HG03135 (cell line): ENCODE results near the gene DSCAML1.

Experiments used
- ATAC-seq: cut with Tn5 transposase; IDR thresholded peaks from one replicate; pipeline ENCODE4 v1.9.1; 2021; ENCODE audit warnings: mild to moderate bottlenecking, moderate library complexity; ENCODE audit not compliant: unreplicated experiment

The DSCAML1 gene

DNA sequence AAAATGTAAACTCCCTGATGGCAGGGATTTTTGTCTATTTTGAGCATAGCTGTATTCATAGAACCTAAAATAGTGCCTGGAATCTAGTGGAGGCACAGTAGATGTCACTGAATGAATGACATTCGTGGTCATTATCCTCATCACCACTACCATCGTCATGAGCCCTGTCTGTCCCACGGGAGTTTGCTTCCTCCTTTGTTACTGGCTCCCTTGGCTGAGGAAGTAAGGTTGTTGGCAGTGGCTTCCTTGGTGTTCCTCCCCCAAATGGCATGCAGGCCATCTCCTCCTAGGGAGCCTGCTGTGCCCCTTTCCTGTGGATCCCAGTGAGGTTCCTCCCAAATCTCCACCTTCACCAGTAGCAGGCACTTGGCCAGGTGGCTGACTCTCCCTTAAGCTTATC, 286.4 kb downstream of the DSCAML1 start:
- ATAC-seq, result no peak

DNA sequence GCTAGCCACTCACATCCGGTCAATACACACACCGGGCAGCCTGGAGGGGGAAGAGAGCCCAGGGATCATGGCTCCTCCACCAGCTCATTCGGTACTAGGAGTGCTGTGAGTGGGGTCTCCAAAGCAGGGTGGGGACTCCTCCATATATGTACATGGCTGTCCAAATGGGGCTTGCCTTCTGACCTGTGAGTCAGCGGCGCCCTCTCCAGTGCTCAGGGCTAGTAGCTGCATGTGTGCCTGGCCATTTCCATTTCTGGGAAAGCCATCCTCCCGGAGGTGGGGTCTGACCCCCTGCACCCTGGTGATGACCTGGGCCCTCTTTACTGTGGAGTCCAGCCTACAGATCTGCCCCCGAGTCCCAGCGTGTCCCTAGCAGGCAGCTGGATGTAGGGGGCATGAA, 287.5 kb downstream of the DSCAML1 start:
- ATAC-seq, result no peak

DNA sequence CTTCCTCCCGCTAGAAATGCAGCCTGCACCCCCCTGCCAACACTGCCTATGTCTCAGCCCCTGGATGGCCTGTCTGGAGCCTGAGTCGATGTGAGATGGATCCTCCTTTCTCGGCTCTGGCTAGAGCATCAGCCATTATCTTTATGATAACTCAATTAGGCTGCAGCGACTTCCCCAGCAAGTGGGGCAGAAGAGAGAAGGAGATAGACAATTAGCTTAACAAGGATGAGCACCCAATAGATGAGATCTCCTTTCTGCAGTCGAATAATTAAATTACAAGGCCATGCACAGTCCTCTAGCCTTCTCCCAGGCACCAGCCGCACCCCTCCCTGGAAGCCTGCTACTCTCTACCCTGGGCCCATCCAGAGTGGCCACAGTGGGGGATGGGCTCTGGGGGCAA, 290.0 kb downstream of the DSCAML1 start:
- no peak for ATAC-seq

DNA sequence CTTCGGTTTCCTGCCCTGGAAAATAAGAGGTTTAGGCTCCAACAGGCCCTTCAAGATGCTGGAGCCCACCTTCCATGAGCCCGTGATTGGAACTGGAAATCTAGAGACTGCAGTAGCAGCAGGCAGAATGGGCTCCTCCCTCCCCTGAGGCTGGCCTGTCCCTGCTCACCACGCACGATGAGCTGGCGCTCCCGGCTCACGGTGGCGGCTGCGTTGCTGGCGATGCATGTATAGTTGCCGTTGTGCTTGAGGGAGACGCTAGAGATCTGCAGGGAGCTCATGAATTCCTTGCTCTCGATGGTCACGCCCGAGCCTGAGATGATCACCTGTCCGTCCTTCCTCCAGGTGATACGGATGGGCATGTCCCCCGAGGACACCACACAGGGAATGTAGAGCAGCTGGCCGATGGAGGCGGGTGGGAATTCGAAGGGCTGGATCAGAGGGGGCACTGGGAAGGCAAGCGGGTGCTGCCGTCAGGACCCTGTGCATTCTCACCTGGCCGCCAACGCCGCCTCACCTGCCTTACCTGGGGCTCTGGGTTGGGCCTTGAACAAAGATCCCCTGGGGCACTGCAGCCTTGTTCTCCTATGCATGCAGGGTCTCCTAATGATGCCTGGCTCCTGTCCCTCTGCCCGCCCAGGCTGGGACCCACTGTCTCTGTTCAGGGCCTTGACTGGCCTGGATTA, 291.6 kb downstream of the DSCAML1 start:
- no peak for ATAC-seq

DNA sequence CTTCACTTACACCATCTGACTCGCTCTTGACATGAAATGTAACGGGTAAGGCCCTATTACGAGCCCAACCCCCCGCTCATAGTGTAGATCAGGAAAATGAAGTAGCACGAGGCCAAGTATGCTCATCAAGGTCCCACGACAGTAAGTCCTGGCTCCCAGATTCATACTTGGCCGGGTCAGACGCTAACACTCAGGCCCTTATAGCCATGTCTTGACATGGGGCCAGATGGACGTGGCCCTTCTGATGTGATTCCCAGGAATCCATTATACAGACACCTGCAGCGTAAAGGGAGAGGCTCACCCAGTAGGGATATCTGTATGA, 294.3 kb downstream of the DSCAML1 start:
- no peak for ATAC-seq

DNA sequence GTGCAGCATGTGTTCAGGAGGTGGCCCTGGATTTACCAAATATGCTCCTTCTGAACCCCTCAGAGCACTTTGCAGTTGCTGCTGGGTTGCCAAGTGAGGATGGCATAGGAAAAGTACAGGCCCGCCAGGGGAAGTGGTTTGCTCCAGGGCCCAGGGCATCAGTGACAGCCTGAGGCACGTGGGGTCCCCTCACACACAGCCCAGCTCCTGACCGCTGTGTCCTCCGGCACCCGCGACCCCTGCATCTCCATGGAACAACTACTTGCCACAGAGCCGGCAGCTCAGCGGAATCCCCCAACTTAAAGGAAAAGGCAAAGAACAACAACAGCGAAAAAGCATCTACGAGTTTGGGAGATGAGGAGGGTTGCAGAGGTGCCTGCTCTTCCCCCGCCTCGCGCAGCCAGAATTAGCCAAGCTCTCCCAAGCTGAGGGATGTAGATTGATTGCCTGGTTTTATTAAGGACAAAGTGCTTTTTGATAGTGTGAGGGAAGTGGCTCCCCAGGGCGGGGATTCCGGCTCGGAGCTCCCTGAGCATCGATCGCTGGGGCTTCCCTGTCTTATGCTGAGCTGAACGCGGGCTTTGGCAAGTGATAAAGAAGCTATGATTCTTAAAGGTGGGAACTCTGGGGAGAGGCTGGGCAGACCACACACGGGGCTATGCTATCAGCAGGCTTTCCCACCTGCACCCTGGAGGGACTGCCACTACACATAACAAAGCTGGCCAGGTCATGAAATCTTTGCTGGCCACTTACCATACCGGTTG, 294.8 kb downstream of the DSCAML1 start:
- no peak for ATAC-seq

DNA sequence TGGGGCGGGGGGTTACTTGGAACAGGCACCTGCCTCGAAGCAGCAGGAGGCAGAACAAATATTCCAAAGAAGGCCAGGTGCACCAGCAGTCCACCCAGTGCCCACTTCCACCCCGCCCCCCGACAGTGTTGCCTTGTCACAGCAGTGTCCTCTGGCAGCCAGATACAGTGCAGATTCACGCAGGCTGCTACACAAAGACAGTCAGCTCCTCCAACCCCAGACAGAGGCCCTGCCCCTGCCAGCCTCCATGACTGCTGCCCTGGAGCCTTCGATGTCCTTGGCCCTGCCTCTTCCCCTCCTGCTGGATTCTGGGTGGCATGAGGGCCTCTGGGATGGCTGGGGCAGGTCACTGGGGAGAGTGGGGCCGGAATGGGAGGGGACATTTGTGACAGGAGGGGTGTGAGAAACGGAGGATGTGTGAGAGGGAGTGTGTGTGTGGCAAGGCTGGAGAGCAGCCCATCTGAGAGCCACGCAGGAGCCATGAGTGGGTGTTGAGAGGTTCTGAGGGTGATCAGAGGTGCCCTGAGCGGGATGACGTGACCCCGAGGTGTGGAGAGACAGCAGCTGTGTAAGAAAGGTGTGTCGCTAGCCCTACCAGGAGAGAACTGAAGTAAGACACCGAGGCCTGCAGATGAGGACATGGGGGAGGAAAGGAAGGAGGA, 295.6 kb downstream of the DSCAML1 start:
- ATAC-seq, result no peak

DNA sequence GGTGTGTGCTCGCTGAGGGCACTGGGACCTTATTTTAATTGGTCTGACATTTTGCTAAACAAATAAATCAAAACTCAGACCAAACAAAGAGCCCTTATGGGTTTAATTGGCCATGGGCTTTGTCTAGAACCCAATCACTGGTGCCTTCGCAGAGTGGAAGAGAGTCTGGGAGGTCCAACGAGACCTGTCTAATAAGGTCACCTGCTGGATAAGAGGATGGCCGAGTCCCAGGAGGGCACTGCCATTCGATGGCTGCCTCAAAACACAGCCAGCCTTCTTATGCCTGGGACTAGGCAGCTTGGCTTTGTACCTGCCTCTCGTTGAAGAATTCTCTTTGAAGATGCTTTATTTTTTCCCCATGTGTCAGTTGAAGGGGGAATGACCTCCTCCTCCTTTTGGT, 298.2 kb downstream of the DSCAML1 start:
- no peak for ATAC-seq

DNA sequence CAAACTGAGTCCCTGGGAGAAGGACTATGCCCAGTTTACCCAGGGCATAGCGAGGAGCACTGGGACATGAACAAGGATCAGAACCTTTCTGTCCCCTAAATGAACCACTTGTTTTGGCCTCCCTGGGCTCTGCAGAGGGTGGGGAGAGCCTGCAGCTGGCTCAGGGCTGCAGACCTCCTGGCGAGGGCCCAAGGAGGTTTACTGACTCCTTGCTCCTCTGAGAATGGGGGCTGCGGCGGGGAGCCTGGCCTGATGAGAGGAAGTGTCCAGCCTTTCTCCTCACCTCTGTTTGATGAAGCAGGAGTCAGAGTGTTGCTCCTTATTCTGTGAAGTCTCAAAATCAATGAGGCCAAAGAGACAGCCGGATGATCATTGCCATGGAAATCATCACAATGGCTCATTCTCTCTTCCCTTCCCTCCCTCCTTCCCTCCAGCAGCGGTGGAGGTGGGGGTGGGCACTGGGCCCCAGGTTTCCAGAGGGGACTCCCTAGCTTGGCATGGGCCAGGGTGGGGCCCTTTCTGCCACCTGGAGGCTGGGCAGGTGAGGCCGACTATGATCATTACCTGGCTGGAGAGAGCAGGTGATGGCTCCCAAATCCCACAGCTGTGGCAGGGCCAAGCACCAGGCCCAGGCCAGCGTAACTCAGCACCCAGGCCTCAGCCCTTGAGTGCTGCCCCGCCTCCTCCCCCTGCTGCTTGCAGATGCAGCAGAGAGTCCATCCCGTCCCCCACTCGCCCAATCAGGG, 299.6 kb downstream of the DSCAML1 start:
- no peak for ATAC-seq

DNA sequence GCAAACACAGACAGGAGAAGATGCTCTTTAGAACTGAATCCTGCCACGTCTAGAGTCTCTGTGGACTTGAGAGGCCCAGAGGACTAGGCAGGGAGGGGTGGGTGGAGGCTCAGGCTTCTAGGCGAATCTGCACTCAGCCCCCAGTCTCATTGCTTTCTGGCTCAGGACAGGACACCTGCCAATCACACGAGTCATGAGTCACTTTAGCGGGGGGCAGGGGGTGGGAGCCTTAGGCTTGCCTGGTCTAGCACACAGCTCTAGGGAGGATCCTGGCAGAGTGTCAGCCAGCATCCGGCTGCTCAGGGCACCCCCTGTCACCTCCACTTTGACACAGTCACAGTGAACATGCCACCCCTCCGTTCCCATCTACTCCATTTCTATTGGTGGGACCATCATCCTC, 301.7 kb downstream of the DSCAML1 start:
- ATAC-seq, result no peak

DNA sequence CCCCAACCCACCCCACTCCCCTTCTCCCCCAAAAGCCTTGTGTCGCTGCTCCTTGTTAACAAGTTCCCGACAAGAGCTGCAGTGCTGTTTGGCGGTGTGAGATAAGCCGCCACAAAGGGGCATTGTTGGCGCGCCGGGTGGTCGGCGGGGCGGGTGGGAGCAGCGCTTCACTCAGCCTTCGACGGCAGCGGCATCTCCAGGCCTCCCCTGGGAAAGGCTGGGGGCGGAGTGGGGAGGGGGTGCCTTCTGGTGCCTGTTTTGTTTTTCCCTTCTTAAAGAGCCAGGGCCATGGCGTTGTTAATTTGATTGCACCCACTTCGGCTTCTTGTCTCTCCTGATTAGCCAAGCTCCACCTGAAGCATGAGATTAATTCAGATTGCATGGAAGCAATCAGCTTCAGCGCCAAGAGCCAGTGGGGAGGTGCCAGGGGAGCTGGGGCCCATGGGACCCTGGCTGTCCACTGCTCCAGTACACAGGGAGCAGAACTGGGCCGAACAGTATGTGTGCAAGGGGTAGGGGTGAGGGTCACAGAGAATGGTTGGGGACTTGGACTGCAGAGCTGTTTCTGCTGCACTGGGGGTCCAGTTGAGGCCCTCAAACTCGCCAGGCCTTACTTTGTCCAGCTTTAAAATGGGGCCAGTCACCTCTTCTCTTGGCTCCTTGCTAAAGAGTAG, 304.3 kb downstream of the DSCAML1 start:
- no peak for ATAC-seq

DNA sequence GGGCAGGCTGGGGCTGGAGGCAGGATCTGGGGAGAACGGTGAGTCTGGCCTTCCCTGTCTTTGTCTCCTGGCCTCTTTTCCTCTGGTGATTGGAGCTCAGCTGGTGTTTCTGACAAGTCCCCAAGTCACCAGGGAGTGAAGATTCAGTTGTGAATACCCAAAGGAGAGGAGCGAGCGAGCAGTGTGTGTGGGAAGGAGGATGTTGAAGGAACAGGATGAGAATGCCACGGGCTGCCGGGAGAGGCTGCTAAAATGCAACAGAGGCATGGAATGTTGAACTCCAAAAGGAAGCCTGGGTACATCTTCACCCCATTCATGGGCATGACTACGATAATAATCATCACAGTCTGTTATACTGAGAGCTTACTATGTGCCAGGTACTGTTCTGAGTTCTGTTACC, 306.1 kb downstream of the DSCAML1 start:
- ATAC-seq, result no peak

DNA sequence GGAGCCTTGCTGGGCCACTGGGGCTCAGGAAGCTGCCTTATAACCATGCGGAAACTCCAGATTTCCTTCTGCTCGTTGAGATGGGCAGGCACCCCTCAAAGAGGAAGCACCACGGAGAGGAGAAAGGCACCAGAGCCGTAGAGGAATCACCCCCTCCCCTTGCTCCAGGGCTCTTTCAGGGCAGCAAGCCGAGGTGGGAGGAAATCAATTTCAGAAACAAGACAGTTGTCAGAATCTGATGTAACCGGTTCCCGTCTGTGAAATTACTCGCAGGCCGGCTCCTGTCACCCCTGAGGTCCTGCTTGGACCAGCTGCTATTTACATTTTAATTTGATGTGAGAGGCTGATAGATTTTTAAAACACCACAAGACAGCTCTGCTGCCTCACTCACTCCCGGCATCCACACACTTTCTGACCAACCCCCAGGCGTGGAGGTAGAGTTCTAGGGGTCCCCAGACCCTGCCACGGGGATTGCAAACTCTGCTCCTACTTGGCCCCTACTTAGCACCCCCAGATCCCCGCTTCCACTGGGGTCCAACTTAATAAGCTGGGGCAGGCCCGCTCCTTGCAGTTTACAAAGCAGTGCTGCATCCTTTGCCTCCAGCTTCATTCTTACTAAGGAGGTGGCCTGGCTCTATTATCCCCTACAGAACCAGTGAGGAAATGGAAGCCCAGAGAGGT, 306.9 kb downstream of the DSCAML1 start:
- no peak for ATAC-seq

DNA sequence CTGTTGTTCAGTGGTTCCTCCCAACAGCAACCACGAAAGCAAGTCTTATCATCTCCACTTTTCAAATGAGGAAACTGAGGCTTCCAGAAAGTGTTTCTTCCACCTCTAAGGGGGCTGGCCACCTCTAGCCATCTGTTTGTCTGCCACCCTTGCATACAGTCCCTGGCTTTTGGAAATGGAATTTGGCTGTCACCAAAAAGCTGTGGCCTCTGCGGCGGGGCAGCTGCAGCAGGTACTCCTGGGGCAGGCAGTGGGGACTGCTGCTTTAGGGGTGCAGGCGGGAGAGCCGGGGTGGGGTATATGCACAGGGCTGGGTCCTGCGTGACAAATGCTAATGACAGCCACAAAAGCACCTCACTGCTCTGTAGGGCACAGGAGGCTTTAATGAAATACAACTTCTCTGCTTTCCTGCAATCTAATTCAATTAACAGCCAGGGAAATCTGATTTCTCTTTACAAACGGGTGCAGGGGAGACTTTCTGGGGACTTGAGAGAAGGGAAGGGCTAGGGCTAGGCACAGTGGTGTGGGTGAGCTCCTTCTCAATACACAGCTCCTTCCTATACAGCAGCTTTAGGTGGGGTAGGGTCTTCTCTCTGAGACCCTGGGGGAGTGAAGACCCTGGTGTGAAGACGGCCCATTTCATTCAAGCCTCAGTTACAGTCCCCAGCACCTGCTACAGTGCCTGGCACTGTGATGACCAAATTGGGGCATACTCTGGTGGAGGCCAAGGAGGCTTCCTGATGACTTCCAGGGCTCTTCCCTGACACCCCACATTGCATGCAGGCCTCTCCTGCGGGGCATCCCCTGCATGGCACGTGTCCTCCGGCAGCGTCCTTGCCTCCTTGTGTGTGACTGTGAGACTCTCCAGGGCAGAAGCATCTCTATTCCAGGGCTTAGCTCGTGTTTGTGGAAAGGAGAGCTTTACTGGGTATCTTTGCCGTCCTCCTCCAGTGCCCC, 307.7 kb downstream of the DSCAML1 start:
- ATAC-seq, result no peak

DNA sequence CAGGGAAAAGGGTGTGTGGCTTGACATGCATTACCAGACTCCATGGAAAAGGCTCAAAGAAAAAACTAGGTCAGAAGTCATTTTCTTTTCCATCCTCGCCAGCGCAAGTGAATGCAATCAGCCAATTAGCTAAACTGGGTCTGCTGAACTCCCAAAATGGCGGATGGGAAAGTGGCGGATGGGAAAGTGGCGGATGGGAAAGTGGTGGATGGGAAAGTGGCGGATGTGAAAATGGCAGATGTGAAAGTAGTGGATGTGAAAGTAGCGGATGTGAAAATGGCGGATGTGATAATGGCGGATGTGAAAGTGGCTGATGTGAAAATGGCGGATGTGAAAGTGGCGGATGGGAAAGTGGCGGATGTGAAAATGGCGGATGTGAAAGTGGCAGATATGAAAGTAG, 311.0 kb downstream of the DSCAML1 start:
- ATAC-seq, result no peak

DNA sequence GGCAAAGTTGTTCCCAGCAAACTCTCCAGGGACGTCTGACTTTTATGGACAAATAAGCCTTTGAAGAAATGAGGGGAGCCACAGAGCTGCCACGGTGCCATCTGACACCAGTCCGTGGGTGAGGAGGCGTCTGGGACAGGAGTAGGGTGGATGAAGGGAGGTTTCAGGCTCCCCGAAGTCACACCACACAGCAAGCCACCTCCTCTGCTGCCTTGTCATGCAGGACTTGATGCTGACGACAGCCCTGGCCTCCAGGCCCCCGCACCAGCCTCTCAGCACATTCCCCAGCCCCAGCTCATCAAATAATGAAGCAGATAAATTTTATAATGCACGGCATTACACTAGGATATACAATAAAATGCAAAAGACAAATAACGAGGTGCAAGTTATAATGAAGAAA, 312.9 kb downstream of the DSCAML1 start:
- ATAC-seq, result no peak

DNA sequence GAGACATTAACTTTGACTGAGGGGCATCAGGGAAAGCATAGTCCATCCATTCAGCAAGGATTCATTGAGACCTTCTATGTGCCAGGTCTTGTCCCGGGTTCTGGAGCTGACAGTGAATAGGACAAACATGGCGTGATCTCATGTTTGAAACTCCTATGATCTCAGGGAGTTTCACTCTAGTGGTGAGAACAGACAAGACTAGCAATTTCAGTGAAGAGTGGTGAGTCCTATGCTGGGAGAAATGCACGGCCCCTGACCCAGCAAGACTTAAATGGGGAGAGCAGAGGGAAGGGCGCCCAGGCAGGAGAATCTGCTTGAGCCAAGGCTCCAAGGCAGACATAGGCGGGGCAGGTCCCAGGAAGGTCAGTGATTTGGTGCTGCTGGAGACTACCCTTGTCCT, 313.6 kb downstream of the DSCAML1 start:
- no peak for ATAC-seq

DNA sequence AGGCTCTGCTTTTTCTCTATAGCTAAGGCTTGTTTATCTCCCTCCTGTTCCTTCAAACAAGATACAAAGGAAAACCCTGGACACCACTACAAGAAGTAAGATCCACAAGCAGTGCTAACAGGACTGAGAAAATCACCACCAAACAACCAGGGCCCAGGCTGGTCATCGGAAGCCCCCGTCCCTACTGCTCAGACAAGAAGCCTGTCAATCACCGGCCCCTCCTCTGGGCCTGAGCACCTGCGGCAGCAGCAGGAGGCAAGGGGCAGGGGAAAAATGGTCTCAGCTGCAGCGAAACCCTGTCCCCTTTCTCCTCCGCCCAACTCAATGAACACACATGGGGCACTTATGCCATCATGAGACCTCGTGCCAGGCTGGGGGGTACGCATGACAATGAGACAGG, 314.1 kb downstream of the DSCAML1 start:
- no peak for ATAC-seq

DNA sequence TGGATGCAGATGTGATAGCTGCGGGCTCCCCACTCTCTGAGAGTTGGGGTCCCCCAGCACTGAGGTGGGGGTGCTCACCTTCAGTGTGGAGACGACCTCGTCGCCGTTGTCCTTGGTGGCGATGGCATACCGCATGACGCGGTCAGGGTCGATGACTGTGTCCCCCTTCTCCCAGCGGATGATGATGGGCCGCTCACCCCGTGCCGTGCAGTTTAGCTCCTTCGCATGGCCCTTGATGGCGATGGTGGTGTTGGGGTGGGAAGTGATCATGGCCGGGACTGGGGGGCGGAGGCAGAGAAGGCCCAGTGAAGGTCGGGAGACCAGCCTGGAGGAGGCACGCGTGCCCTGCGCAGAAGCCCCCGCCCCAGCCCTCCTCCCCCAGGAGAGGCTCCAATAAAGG, 315.1 kb downstream of the DSCAML1 start:
- no peak for ATAC-seq
